HepG2 (cell line): ENCODE measurements around the gene MRPL20. TPM values are rescaled to one million over a fixed set of nuclear protein-coding genes. Genes with fewer than 3 reads are reported as not detected.

ENCODE experiments used
- ATRX ChIP-seq: sonication (generic); formaldehyde crosslinking; IDR thresholded peaks from 2 replicates; pipeline ENCODE4 v1.4.0; 2020; ENCODE audit warnings: missing genetic modification reagents, borderline replicate concordance
- BCLAF1 ChIP-seq: fragments of 450-650 bp; IDR thresholded peaks from 2 replicates; pipeline ENCODE4 v1.6.1; 2017; ENCODE audit warnings: mild to moderate bottlenecking
- EZH2 ChIP-seq: conservative IDR thresholded peaks from 2 replicates; pipeline ENCODE4 v1.6.1; 2012; ENCODE audit warnings: mild to moderate bottlenecking, low read depth, low read length, moderate library complexity
- GTF3A ChIP-seq: sonication (generic); formaldehyde crosslinking; conservative IDR thresholded peaks from 2 replicates; pipeline ENCODE4 v1.4.0; 2020; ENCODE audit warnings: mild to moderate bottlenecking, missing genetic modification reagents
- MAFG ChIP-seq: sonication (generic); formaldehyde crosslinking; IDR thresholded peaks from 2 replicates; pipeline ENCODE4 v1.5.1; 2020; ENCODE audit warnings: mild to moderate bottlenecking, missing genetic modification reagents
- MED8 ChIP-seq: sonication (generic); formaldehyde crosslinking; IDR thresholded peaks from 2 replicates; pipeline ENCODE4 v1.8.1; 2023; ENCODE audit warnings: mild to moderate bottlenecking, missing genetic modification reagents; ENCODE audit not compliant: insufficient replicate concordance
- PTBP1 ChIP-seq: fragments of 200-400 bp; formaldehyde crosslinking; IDR thresholded peaks from 2 replicates; pipeline ENCODE4 v1.6.1; 2018; ENCODE audit warnings: low read length, low read depth; ENCODE audit not compliant: poor library complexity, severe bottlenecking
- RBM22 ChIP-seq: fragments of 200-400 bp; formaldehyde crosslinking; optimal IDR thresholded peaks from 2 replicates; pipeline ENCODE3; 2017; ENCODE audit warnings: mild to moderate bottlenecking, low read length, moderate library complexity
- SP2 ChIP-seq: sonication (generic); formaldehyde crosslinking; IDR thresholded peaks from 2 replicates; pipeline ENCODE4 v1.5.1; 2020; ENCODE audit warnings: mild to moderate bottlenecking, missing genetic modification reagents
- TEF ChIP-seq: sonication (generic); formaldehyde crosslinking; IDR thresholded peaks from 2 replicates; pipeline ENCODE4 v1.5.0; 2020; ENCODE audit warnings: missing genetic modification reagents
- TOPORS ChIP-seq: sonication (generic); formaldehyde crosslinking; IDR thresholded peaks from 2 replicates; pipeline ENCODE4 v1.8.0; 2023; ENCODE audit warnings: mild to moderate bottlenecking, missing genetic modification reagents
- ZNF160 ChIP-seq: sonication (generic); formaldehyde crosslinking; IDR thresholded peaks from 2 replicates; pipeline ENCODE4 v1.8.0; 2022; ENCODE audit warnings: mild to moderate bottlenecking, inconsistent platforms, missing genetic modification reagents
- ZNF235 ChIP-seq: sonication (generic); formaldehyde crosslinking; IDR thresholded peaks from 2 replicates; pipeline ENCODE4 v1.8.1; 2023; ENCODE audit warnings: mild to moderate bottlenecking, missing genetic modification reagents, borderline replicate concordance
- ZNF24 ChIP-seq: fragments of 450-650 bp; IDR thresholded peaks from 2 replicates; pipeline ENCODE4 v1.6.1; 2017; ENCODE audit warnings: antibody characterized with exemption, mild to moderate bottlenecking
- ZNF552 ChIP-seq: sonication (generic); formaldehyde crosslinking; IDR thresholded peaks from 2 replicates; pipeline ENCODE4 v1.9.0; 2022; ENCODE audit warnings: missing genetic modification reagents, mild to moderate bottlenecking, borderline replicate concordance
- ZNF629 ChIP-seq: sonication (generic); formaldehyde crosslinking; conservative IDR thresholded peaks from 2 replicates; pipeline ENCODE4 v1.5.0; 2020; ENCODE audit warnings: missing genetic modification reagents
- ZNF674 ChIP-seq: sonication (generic); formaldehyde crosslinking; IDR thresholded peaks from 2 replicates; pipeline ENCODE4 v1.5.0; 2020; ENCODE audit warnings: low read depth, mild to moderate bottlenecking, missing genetic modification reagents
- polyA plus RNA-seq, 8 experiments: library from polyadenylated mRNA; depleted of rRNA in 3 of 8; stranded (reverse) in 7 of 8; unstranded in 1 of 8; fragments of >200 nt; fragmentation: Illumina TruSeq in 4 of 8; extraction: Trizol in 4 of 8; gene quantifications; 2 replicates each; pipeline versions ENCODE4 v1.2.1 to v1.2.3, GENCODE V29; 2011 to 2016; ENCODE audit warnings: low read depth in 4 of 8, missing spikeins in 1 of 8, mixed read lengths in 1 of 8; ENCODE audit not compliant: insufficient read depth in 1 of 8
- total RNA-seq, 5 experiments: library from RNA; depleted of rRNA; stranded (reverse); fragments of >200 nt; fragmentation: Illumina TruSeq; extraction: Trizol; gene quantifications; 2 replicates each; pipeline ENCODE4 v1.2.3, GENCODE V29; 2016; ENCODE audit warnings: low read depth in 1 of 5
- TF ChIP-seq, protein P1 (sequence below), 2 experiments: IDR thresholded peaks; 2 replicates each; pipeline ENCODE4 v1.6.1; 2011 to 2012; ENCODE audit warnings: low read length in 2 of 2, borderline replicate concordance in 1 of 2, low read depth in 1 of 2, mild to moderate bottlenecking in 1 of 2, moderate library complexity in 1 of 2

MRPL20 gene
- total and polyA plus RNA-seq, 2 of the 13 experiments (the other 11 are each of a cell fraction or from before 2014, with no cell fraction given), result 59.2 to 127 TPM

- TF ChIP-seq TOPORS (CRISPR knock-in tag) (peak; percentile 87), RBM22 (no peak), ATRX (CRISPR knock-in tag) (no peak), GTF3A (CRISPR knock-in tag) (0 out of 2 replicates have a peak, but pooled peaks have one; percentile 56), MED8 (CRISPR knock-in tag) (peak; percentile 97), ZNF235 (CRISPR knock-in tag) (peak; percentile 63; the same call in 1 of the 2 replicates), PTBP1 (no peak), ZNF629 (no peak), MAFG (CRISPR knock-in tag) (no peak), ZNF674 (no peak), EZH2 (no peak), ZNF24 (no peak), ZNF552 (CRISPR knock-in tag) (no peak), BCLAF1 (no peak), TEF (CRISPR knock-in tag) (no peak), SP2 (peak; percentile 71), ZNF160 (CRISPR knock-in tag) (peak; percentile 82)
- TF ChIP-seq, protein P1, sequence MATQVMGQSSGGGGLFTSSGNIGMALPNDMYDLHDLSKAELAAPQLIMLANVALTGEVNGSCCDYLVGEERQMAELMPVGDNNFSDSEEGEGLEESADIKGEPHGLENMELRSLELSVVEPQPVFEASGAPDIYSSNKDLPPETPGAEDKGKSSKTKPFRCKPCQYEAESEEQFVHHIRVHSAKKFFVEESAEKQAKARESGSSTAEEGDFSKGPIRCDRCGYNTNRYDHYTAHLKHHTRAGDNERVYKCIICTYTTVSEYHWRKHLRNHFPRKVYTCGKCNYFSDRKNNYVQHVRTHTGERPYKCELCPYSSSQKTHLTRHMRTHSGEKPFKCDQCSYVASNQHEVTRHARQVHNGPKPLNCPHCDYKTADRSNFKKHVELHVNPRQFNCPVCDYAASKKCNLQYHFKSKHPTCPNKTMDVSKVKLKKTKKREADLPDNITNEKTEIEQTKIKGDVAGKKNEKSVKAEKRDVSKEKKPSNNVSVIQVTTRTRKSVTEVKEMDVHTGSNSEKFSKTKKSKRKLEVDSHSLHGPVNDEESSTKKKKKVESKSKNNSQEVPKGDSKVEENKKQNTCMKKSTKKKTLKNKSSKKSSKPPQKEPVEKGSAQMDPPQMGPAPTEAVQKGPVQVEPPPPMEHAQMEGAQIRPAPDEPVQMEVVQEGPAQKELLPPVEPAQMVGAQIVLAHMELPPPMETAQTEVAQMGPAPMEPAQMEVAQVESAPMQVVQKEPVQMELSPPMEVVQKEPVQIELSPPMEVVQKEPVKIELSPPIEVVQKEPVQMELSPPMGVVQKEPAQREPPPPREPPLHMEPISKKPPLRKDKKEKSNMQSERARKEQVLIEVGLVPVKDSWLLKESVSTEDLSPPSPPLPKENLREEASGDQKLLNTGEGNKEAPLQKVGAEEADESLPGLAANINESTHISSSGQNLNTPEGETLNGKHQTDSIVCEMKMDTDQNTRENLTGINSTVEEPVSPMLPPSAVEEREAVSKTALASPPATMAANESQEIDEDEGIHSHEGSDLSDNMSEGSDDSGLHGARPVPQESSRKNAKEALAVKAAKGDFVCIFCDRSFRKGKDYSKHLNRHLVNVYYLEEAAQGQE (IDR thresholded peaks at IDR 0.05; ENCODE audit: borderline replicate concordance in 1 of 2, low read depth in 1 of 2, low read length in 2 of 2), result peak in 1 of 2 experiments; percentile 63; a peak in 1 of 4 replicates
Measured at GRCh38 chr1:1406821-1407635, at the start of gene MRPL20 (continued).
